ENCODE results near the gene EXOC3L4.

Gene EXOC3L4

GRCh38 chr14:103064978-103065377 lies 29.5 kb upstream of the EXOC3L4 start:
- no peak overlapping the region for H3K27ac Mint-ChIP-seq
- H3K4me1 Mint-ChIP-seq (ENCODE audit: low read depth): no peaks in the 10 kb centered on the region
- H3K4me3 Mint-ChIP-seq: no peak overlapping the region
- peaks cover 15% of the 10 kb centered on the region for H3K27me3 Mint-ChIP-seq
- no peaks in the 10 kb centered on the region for H3K9me3 Mint-ChIP-seq
- no peak for DNase-seq
- H3K36me3 Mint-ChIP-seq (ENCODE audit: low read depth): no peaks in the 10 kb centered on the region

- DNase-seq: no peak
- no peaks in the 10 kb centered on the region for H3K36me3 Mint-ChIP-seq (ENCODE audit: low read depth)
- no peak overlapping the region for H3K27ac Mint-ChIP-seq
- no peak overlapping the region for H3K4me3 Mint-ChIP-seq
- peaks cover 11% of the 10 kb centered on the region for H3K27me3 Mint-ChIP-seq
- H3K4me1 Mint-ChIP-seq (ENCODE audit: low read depth): no peaks in the 10 kb centered on the region
- H3K9me3 Mint-ChIP-seq: no peaks in the 10 kb centered on the region
Measured at GRCh38 chr14:103065861-103066260, 28.7 kb upstream of the EXOC3L4 start.

GRCh38 chr14:103066399-103066798 lies 28.1 kb upstream of the EXOC3L4 start:
- H3K27me3 Mint-ChIP-seq: peaks cover 11% of the 10 kb centered on the region
- H3K4me3 Mint-ChIP-seq: no peak overlapping the region
- no peak for DNase-seq
- no peak overlapping the region for H3K27ac Mint-ChIP-seq
- no peaks in the 10 kb centered on the region for H3K9me3 Mint-ChIP-seq
- H3K4me1 Mint-ChIP-seq (ENCODE audit: low read depth): no peaks in the 10 kb centered on the region
- no peaks in the 10 kb centered on the region for H3K36me3 Mint-ChIP-seq (ENCODE audit: low read depth)

GRCh38 chr14:103067231-103067954 lies 27.1 kb upstream of the EXOC3L4 start:
- H3K27me3 Mint-ChIP-seq: peaks cover 3% of the 10 kb centered on the region
- no peak overlapping the region for H3K27ac Mint-ChIP-seq

GRCh38 chr14:103068351-103069073 lies 26.0 kb upstream of the EXOC3L4 start:
- H3K27me3 Mint-ChIP-seq: peaks cover 3% of the 10 kb centered on the region
- H3K9me3 Mint-ChIP-seq: no peaks in the 10 kb centered on the region
- H3K36me3 Mint-ChIP-seq (ENCODE audit: low read depth): no peaks in the 10 kb centered on the region
- no peaks in the 10 kb centered on the region for H3K4me1 Mint-ChIP-seq (ENCODE audit: low read depth)
- DNase-seq: no peak
- no peak overlapping the region for H3K27ac Mint-ChIP-seq
- H3K4me3 Mint-ChIP-seq: no peak overlapping the region

More at GRCh38 chr14:103067231-103067954, 27.1 kb upstream of the EXOC3L4 start:
- Mint-ChIP-seq H3K4me3 (no peak overlapping the region), H3K9me3 (no peaks in the 10 kb centered on the region), H3K4me1 (ENCODE audit: low read depth) (no peaks in the 10 kb centered on the region), H3K36me3 (ENCODE audit: low read depth) (no peaks in the 10 kb centered on the region)
- DNase-seq: no peak

GRCh38 chr14:103070263-103070885 lies 24.2 kb upstream of the EXOC3L4 start:
- no peak overlapping the region for H3K4me3 Mint-ChIP-seq
- no peaks in the 10 kb centered on the region for H3K9me3 Mint-ChIP-seq
- no peaks in the 10 kb centered on the region for H3K36me3 Mint-ChIP-seq (ENCODE audit: low read depth)
- H3K4me1 Mint-ChIP-seq (ENCODE audit: low read depth): peaks cover 1% of the 10 kb centered on the region
- no peak for DNase-seq
- no peak overlapping the region for H3K27ac Mint-ChIP-seq
- H3K27me3 Mint-ChIP-seq: peaks cover 8% of the 10 kb centered on the region

GRCh38 chr14:103070971-103071542 lies 23.5 kb upstream of the EXOC3L4 start:
- Mint-ChIP-seq H3K4me1 (ENCODE audit: low read depth) (peaks cover 1% of the 10 kb centered on the region), H3K27ac (no peak overlapping the region), H3K36me3 (ENCODE audit: low read depth) (no peaks in the 10 kb centered on the region), H3K27me3 (peaks cover 8% of the 10 kb centered on the region), H3K9me3 (no peaks in the 10 kb centered on the region), H3K4me3 (no peak overlapping the region)
- no peak for DNase-seq

GRCh38 chr14:103071544-103072251 lies 22.8 kb upstream of the EXOC3L4 start:
- Mint-ChIP-seq H3K36me3 (ENCODE audit: low read depth) (no peaks in the 10 kb centered on the region), H3K9me3 (no peaks in the 10 kb centered on the region), H3K27ac (no peak overlapping the region), H3K4me1 (ENCODE audit: low read depth) (peaks cover 1% of the 10 kb centered on the region), H3K4me3 (no peak overlapping the region), H3K27me3 (peaks cover 8% of the 10 kb centered on the region)
- DNase-seq: no peak

GRCh38 chr14:103072595-103073366 lies 21.7 kb upstream of the EXOC3L4 start:
- H3K27ac Mint-ChIP-seq: no peak overlapping the region
- H3K36me3 Mint-ChIP-seq (ENCODE audit: low read depth): no peaks in the 10 kb centered on the region
- peaks cover 8% of the 10 kb centered on the region for H3K27me3 Mint-ChIP-seq
- DNase-seq: no peak
- no peak overlapping the region for H3K4me3 Mint-ChIP-seq
- H3K4me1 Mint-ChIP-seq (ENCODE audit: low read depth): peaks cover 1% of the 10 kb centered on the region
- H3K9me3 Mint-ChIP-seq: no peaks in the 10 kb centered on the region

- peaks cover 8% of the 10 kb centered on the region for H3K27me3 Mint-ChIP-seq
- no peak overlapping the region for H3K27ac Mint-ChIP-seq
Measured at GRCh38 chr14:103073367-103073875, 21.1 kb upstream of the EXOC3L4 start.

GRCh38 chr14:103073876-103074728 lies 20.4 kb upstream of the EXOC3L4 start:
- Mint-ChIP-seq H3K4me3 (no peak overlapping the region), H3K4me1 (ENCODE audit: low read depth) (peaks cover 1% of the 10 kb centered on the region), H3K9me3 (no peaks in the 10 kb centered on the region), H3K36me3 (ENCODE audit: low read depth) (no peaks in the 10 kb centered on the region), H3K27me3 (peaks cover 5% of the 10 kb centered on the region), H3K27ac (no peak overlapping the region)
- no peak for DNase-seq

More at GRCh38 chr14:103073367-103073875, 21.1 kb upstream of the EXOC3L4 start:
- Mint-ChIP-seq H3K36me3 (ENCODE audit: low read depth) (no peaks in the 10 kb centered on the region), H3K4me3 (no peak overlapping the region), H3K4me1 (ENCODE audit: low read depth) (peaks cover 1% of the 10 kb centered on the region), H3K9me3 (no peaks in the 10 kb centered on the region)
- no peak for DNase-seq

- Mint-ChIP-seq H3K9me3 (no peaks in the 10 kb centered on the region), H3K27me3 (peaks cover 5% of the 10 kb centered on the region), H3K36me3 (ENCODE audit: low read depth) (no peaks in the 10 kb centered on the region), H3K4me3 (no peak overlapping the region), H3K27ac (no peak overlapping the region), H3K4me1 (ENCODE audit: low read depth) (peaks cover 1% of the 10 kb centered on the region)
- DNase-seq: peak; percentile 46
Measured at GRCh38 chr14:103074729-103075367, 19.7 kb upstream of the EXOC3L4 start.

Data from activated T-cell treated with anti-CD3 and anti-CD28 coated beads, Interleukin-2, amount 50 U/mL, for 24 hours (primary cell).